Activated T-cell treated with anti-CD3 and anti-CD28 coated beads for 1 hour (primary cell): Measurements from ENCODE around the gene INTS11.
"Not testable (repeated sequence)": the region's sequence is repeated elsewhere in the genome, so short reads cannot be mapped to it uniquely, and the experiment has no call there.

Source experiments
- DNase-seq: peaks from one replicate; pipeline ENCODE4 v3.0.0-alpha.2; 2020; ENCODE audit warnings: low read depth

Gene INTS11

GRCh38 chr1:1324524-1325287 is at the start of gene INTS11, which contains the start of gene CPTP:
Gene INTS11 (minus strand): TSS chr1:1324660. CDS start chr1:1324608, 52 bp downstream.
Gene CPTP (plus strand): TSS chr1:1324802. CDS start chr1:1326911, 2,109 bp downstream.
- DNase-seq, result peak; percentile 97

- no peak for DNase-seq
Measured at GRCh38 chr1:1373815-1374588, 49.5 kb upstream of the INTS11 start.

GRCh38 chr1:1373051-1373814 is 48.8 kb upstream of the INTS11 start:
- DNase-seq, result no peak

- DNase-seq, result peak; percentile 73
Measured at GRCh38 chr1:1371746-1372711, 47.6 kb upstream of the INTS11 start.

- DNase-seq, result no peak
Measured at GRCh38 chr1:1371364-1371745, 46.9 kb upstream of the INTS11 start.

- no peak for DNase-seq
Measured at GRCh38 chr1:1370771-1371300, 46.4 kb upstream of the INTS11 start.

GRCh38 chr1:1370094-1370493 is 45.6 kb upstream of the INTS11 start:
- DNase-seq, result not testable (repeated sequence)

- no peak for DNase-seq
Measured at GRCh38 chr1:1367315-1367714, 42.9 kb upstream of the INTS11 start.

GRCh38 chr1:1366699-1367066 is 42.2 kb upstream of the INTS11 start:
- DNase-seq, result no peak

GRCh38 chr1:1365875-1366698 is 41.6 kb upstream of the INTS11 start:
- DNase-seq, result no peak

- no peak for DNase-seq
Measured at GRCh38 chr1:1364266-1364665, 39.8 kb upstream of the INTS11 start.

- no peak for DNase-seq
Measured at GRCh38 chr1:1361982-1362423, 37.5 kb upstream of the INTS11 start.

GRCh38 chr1:1361233-1361981 is 36.9 kb upstream of the INTS11 start:
- no peak for DNase-seq

GRCh38 chr1:1360506-1361169 is 36.2 kb upstream of the INTS11 start:
- DNase-seq, result no peak

GRCh38 chr1:1359664-1360468 is 35.4 kb upstream of the INTS11 start:
- no peak for DNase-seq

GRCh38 chr1:1359308-1359663 is 34.8 kb upstream of the INTS11 start:
- no peak for DNase-seq

GRCh38 chr1:1358433-1359271 is 34.2 kb upstream of the INTS11 start, which contains the start of gene MXRA8:
Gene MXRA8 (minus strand): TSS chr1:1358555. CDS start chr1:1358504, 51 bp downstream.
- no peak for DNase-seq
